Liver (tissue), 3 donors: ENCODE measurements around the gene TLR10.

Source experiments
- CTCF ChIP-seq: fragments of 150-350 bp; IDR thresholded peaks from 2 replicates; pipeline ENCODE4 v1.5.1; 2017; ENCODE audit warnings: improper control_type of control experiment, low read depth, low read length; ENCODE audit not compliant: missing input control
- FOXA1 ChIP-seq: IDR thresholded peaks from 2 replicates; pipeline ENCODE4 v1.6.1; 2016; ENCODE audit warnings: antibody characterized with exemption
- FOXA2 ChIP-seq: IDR thresholded peaks from 2 replicates; pipeline ENCODE4 v1.6.1; 2016; ENCODE audit warnings: antibody characterized with exemption
- NR2F2 ChIP-seq: IDR thresholded peaks from 2 replicates; pipeline ENCODE4 v1.6.1; 2016; ENCODE audit warnings: antibody characterized with exemption
- RAD21 ChIP-seq, 2 donors: IDR thresholded peaks; 2 replicates each; pipeline ENCODE4 v1.6.1; 2016; ENCODE audit warnings: antibody characterized with exemption in 2 of 2, mild to moderate bottlenecking in 2 of 2
- SP1 ChIP-seq: IDR thresholded peaks from 2 replicates; pipeline ENCODE4 v1.6.1; 2018; ENCODE audit warnings: antibody characterized with exemption, mild to moderate bottlenecking
- TAF1 ChIP-seq: conservative IDR thresholded peaks from 2 replicates; pipeline ENCODE4 v1.6.1; 2016; ENCODE audit warnings: antibody characterized with exemption, mild to moderate bottlenecking
- YY1 ChIP-seq: IDR thresholded peaks from 2 replicates; pipeline ENCODE4 v1.6.1; 2016; ENCODE audit warnings: antibody characterized with exemption, mild to moderate bottlenecking
- donor health status: healthy.
- donor health status: healthy.

- TF ChIP-seq RAD21 (IDR thresholded peaks at IDR 0.05), result no peak
- TF ChIP-seq SP1, result no peak
- TF ChIP-seq CTCF, result no peak
- no peak for TF ChIP-seq TAF1
- no peak for TF ChIP-seq NR2F2
- TF ChIP-seq YY1, result no peak
- TF ChIP-seq FOXA1, result no peak
- TF ChIP-seq FOXA2, result no peak
These were observed 3.0 kb downstream of the TLR10 start for GRCh38 chr4:38779790-38780189.
